Measurements from ENCODE around the gene NELFCD. TPM values are rescaled to one million over a fixed set of nuclear protein-coding genes. Genes with fewer than 3 reads are reported as not detected.

NELFCD gene
- total and polyA plus RNA-seq, 8 donors = 48.3 to 130 (median 114) TPM

GRCh38 chr20:59017493-59018231 lies 36.6 kb downstream of the NELFCD start:
- intact Hi-C loops (cut with DNase I) = no loop called here
- Histone ChIP-seq H3K27me3 (no peaks in the 10 kb centered on the region), H3K4me3 (no peak overlapping the region), H3K27ac (no peak overlapping the region), H3K9me3 (no peaks in the 10 kb centered on the region), H3K4me1 (peaks cover 0 to 8% of the 10 kb centered on the region in 2 donors), H3K36me3 (peaks cover 0 to 9% of the 10 kb centered on the region in 2 donors)
- no peak for TF ChIP-seq CTCF (IDR thresholded peaks at IDR 0.05)
- no peak for ATAC-seq
- no peak for DNase-seq

- ATAC-seq = no peak
- no peak for TF ChIP-seq CTCF (IDR thresholded peaks at IDR 0.05)
- Histone ChIP-seq H3K4me3 (no peak overlapping the region), H3K4me1 (peaks cover 0 to 8% of the 10 kb centered on the region in 2 donors), H3K9me3 (no peaks in the 10 kb centered on the region), H3K36me3 (peaks cover 0 to 21% of the 10 kb centered on the region in 2 donors), H3K27me3 (no peaks in the 10 kb centered on the region), H3K27ac (no peak overlapping the region)
- intact Hi-C loops (cut with DNase I) = no loop called here
- no peak for DNase-seq
Observed at GRCh38 chr20:59018817-59019216, 37.8 kb downstream of the NELFCD start.

GRCh38 chr20:59019217-59019616 lies 38.2 kb downstream of the NELFCD start, which contains the start of gene TUBB1:
TUBB1 (plus strand) TSS chr20:59019429; CDS start chr20:59019523, 94 bp downstream.
- H3K27ac ChIP-seq = no peak within 1 kb of the TSS
- H3K36me3 ChIP-seq = peaks cover 0 to 25% of the 10 kb centered on the region in 2 donors
- DNase-seq (no peak), ATAC-seq (no peak)
- H3K4me3 ChIP-seq = no peak within 1 kb of the TSS
- H3K27me3 ChIP-seq = no peaks in the 10 kb centered on the region
- no peak for TF ChIP-seq CTCF (IDR thresholded peaks at IDR 0.05)
- H3K4me1 ChIP-seq = peaks cover 0 to 8% of the 10 kb centered on the region in 2 donors
- no peaks in the 10 kb centered on the region for H3K9me3 ChIP-seq
- intact Hi-C loops (cut with DNase I) = no loop called here

- TF ChIP-seq CTCF (IDR thresholded peaks at IDR 0.05) = no peak
- ATAC-seq (no peak), DNase-seq (no peak)
- Histone ChIP-seq H3K36me3 (peaks cover 0 to 43% of the 10 kb centered on the region in 2 donors), H3K27me3 (no peaks in the 10 kb centered on the region), H3K4me1 (peaks cover 0 to 12% of the 10 kb centered on the region in 2 donors), H3K4me3 (no peak overlapping the region), H3K9me3 (no peaks in the 10 kb centered on the region), H3K27ac (no peak overlapping the region)
- intact Hi-C loops (cut with DNase I) = no loop called here
Observed at GRCh38 chr20:59020938-59021551, 40.0 kb downstream of the NELFCD start.

GRCh38 chr20:59022754-59023153 lies 41.7 kb downstream of the NELFCD start:
- Histone ChIP-seq H3K9me3 (no peaks in the 10 kb centered on the region), H3K4me1 (peaks cover 0 to 20% of the 10 kb centered on the region in 2 donors), H3K27ac (no peak overlapping the region), H3K4me3 (no peak overlapping the region), H3K36me3 (peaks cover 0 to 60% of the 10 kb centered on the region in 2 donors), H3K27me3 (no peaks in the 10 kb centered on the region)
- no peak for DNase-seq
- intact Hi-C loops (cut with DNase I) = no loop called here
- no peak for TF ChIP-seq CTCF (IDR thresholded peaks at IDR 0.05)
- ATAC-seq = no peak
